Fibroblast of lung (primary cell): ENCODE data around the gene F2R. TPM values are rescaled to one million over a fixed set of nuclear protein-coding genes. Genes with fewer than 3 reads are reported as not detected.

Source experiments
- DNase-seq, 2 donors: peaks; one replicate each; pipeline versions ENCODE4 v3.0.0 to v3.0.0-alpha.2; 2010; ENCODE audit warnings: low read depth in 2 of 2
- H2AFZ ChIP-seq: 2 replicates; pipeline ENCODE4 v1.5.1; 2012; ENCODE audit warnings: low read length, control low read depth, inconsistent platforms
- H3K27ac ChIP-seq: 2 replicates; pipeline ENCODE4 v1.5.1; 2011; ENCODE audit warnings: low read length, control low read depth; ENCODE audit not compliant: insufficient read depth
- H3K27me3 ChIP-seq: 2 replicates; pipeline ENCODE4 v1.5.1; 2011; ENCODE audit warnings: mild to moderate bottlenecking, low read length; ENCODE audit not compliant: control insufficient read depth, insufficient read depth
- H3K36me3 ChIP-seq: 2 replicates; pipeline ENCODE4 v1.5.1; 2011; ENCODE audit warnings: low read length; ENCODE audit not compliant: control insufficient read depth, insufficient read depth
- H3K4me1 ChIP-seq: 2 replicates; pipeline ENCODE4 v1.5.1; 2011; ENCODE audit warnings: low read length; ENCODE audit not compliant: control insufficient read depth, insufficient read depth; ENCODE audit errors: extremely low read depth
- H3K4me2 ChIP-seq: 2 replicates; pipeline ENCODE4 v1.5.1; 2011; ENCODE audit warnings: low read length, control low read depth; ENCODE audit not compliant: insufficient read depth; ENCODE audit errors: extremely low read depth
- H3K4me3 ChIP-seq, 4 experiments: fragments of 200-600 bp in 1 of 4; sonication (generic) in 1 of 4; replicated peaks in 1 of 4; 2 replicates each; pipeline ENCODE4 v1.5.1; 2011 to 2016; ENCODE audit warnings: low read length in 4 of 4, low read depth in 3 of 4, mild to moderate bottlenecking in 3 of 4, control low read depth in 2 of 4, inconsistent platforms in 1 of 4, mixed read lengths in 1 of 4; ENCODE audit not compliant: insufficient read depth in 1 of 4; ENCODE audit errors: control extremely low read depth in 1 of 4
- H3K79me2 ChIP-seq: 2 replicates; pipeline ENCODE4 v1.5.1; 2012; ENCODE audit warnings: mild to moderate bottlenecking, low read length, inconsistent platforms; ENCODE audit not compliant: control insufficient read depth, insufficient read depth
- H3K9ac ChIP-seq: 2 replicates; pipeline ENCODE4 v1.5.1; 2011; ENCODE audit warnings: mild to moderate bottlenecking, low read length, control low read depth; ENCODE audit not compliant: insufficient read depth
- H3K9me3 ChIP-seq: 2 replicates; pipeline ENCODE4 v1.5.1; 2012; ENCODE audit warnings: low read depth, low read length; ENCODE audit not compliant: control insufficient read depth, insufficient read depth
- H4K20me1 ChIP-seq: 2 replicates; pipeline ENCODE4 v1.5.1; 2011; ENCODE audit warnings: low read length; ENCODE audit not compliant: control insufficient read depth, insufficient read depth; ENCODE audit errors: extremely low read depth
- CTCF ChIP-seq, 2 donors: IDR thresholded peaks in 1 of 2; conservative IDR thresholded peaks in 1 of 2; 1 replicate in 1 of 2; 2 replicates in 1 of 2; pipeline ENCODE4 v1.5.1; 2011 to 2012; ENCODE audit warnings: low read length in 2 of 2, control low read depth in 1 of 2, inconsistent platforms in 1 of 2, low read depth in 1 of 2, mild to moderate bottlenecking in 1 of 2
- EZH2 ChIP-seq: IDR thresholded peaks from 2 replicates; pipeline ENCODE4 v1.5.1; 2012; ENCODE audit warnings: low read length, control low read depth, mild to moderate bottlenecking; ENCODE audit errors: missing control alignments
- polyA plus RNA-seq, 2 donors: library from polyadenylated mRNA; depleted of rRNA in 1 of 2; stranded (reverse) in 1 of 2; unstranded in 1 of 2; fragments of >200 nt; gene quantifications; 2 replicates each; pipeline ENCODE4 v1.2.1, GENCODE V29; 2011 to 2012; ENCODE audit warnings: missing spikeins in 1 of 2
- total RNA-seq: library from RNA; depleted of rRNA; stranded (reverse); fragments of >200 nt; gene quantifications from 2 replicates; pipeline ENCODE4 v1.2.1, GENCODE V29; 2014

The F2R gene
- total and polyA plus RNA-seq, 2 donors (not counting 1 experiment from before 2014, with no cell fraction given): 265 to 797 TPM

GRCh38 chr5:76684756-76685519, 31.0 kb upstream of the F2R start:
- Histone ChIP-seq H3K79me2 (no peaks in the 10 kb centered on the region), H3K9me3 (no peaks in the 10 kb centered on the region), H2AFZ (no peak overlapping the region), H3K4me1 (peaks cover 6% of the 10 kb centered on the region), H3K4me2 (no peak overlapping the region), H3K9ac (no peak overlapping the region), H3K27ac (no peak overlapping the region), H4K20me1 (no peaks in the 10 kb centered on the region), H3K27me3 (no peaks in the 10 kb centered on the region), H3K4me3 (no peak overlapping the region), H3K36me3 (no peaks in the 10 kb centered on the region)
- DNase-seq: no peak
- no peak for TF ChIP-seq CTCF (conservative IDR thresholded peaks at IDR 0.05 in 1 of 2, IDR thresholded peaks at IDR 0.05 in 1 of 2; ENCODE audit: low read depth in 1 of 2, low read length in 2 of 2)
- TF ChIP-seq EZH2: no peak

- H3K9ac ChIP-seq: no peak overlapping the region
- H3K79me2 ChIP-seq: no peaks in the 10 kb centered on the region
- DNase-seq: no peak
- H3K27me3 ChIP-seq: no peaks in the 10 kb centered on the region
- no peak overlapping the region for H3K27ac ChIP-seq
- no peaks in the 10 kb centered on the region for H3K36me3 ChIP-seq
- no peaks in the 10 kb centered on the region for H4K20me1 ChIP-seq
- no peak for TF ChIP-seq EZH2
- TF ChIP-seq CTCF (conservative IDR thresholded peaks at IDR 0.05 in 1 of 2, IDR thresholded peaks at IDR 0.05 in 1 of 2; ENCODE audit: low read depth in 1 of 2, low read length in 2 of 2): no peak
- no peak overlapping the region for H3K4me2 ChIP-seq
- H2AFZ ChIP-seq: no peak overlapping the region
- no peaks in the 10 kb centered on the region for H3K9me3 ChIP-seq
- no peak overlapping the region for H3K4me3 ChIP-seq
- H3K4me1 ChIP-seq: peaks cover 7% of the 10 kb centered on the region
Measured at GRCh38 chr5:76685704-76686103, 30.2 kb upstream of the F2R start.

GRCh38 chr5:76688212-76688611, 27.7 kb upstream of the F2R start:
- H3K9ac ChIP-seq: no peak overlapping the region
- H3K4me1 ChIP-seq: peaks cover 16% of the 10 kb centered on the region
- H3K9me3 ChIP-seq: no peaks in the 10 kb centered on the region
- no peak overlapping the region for H3K4me2 ChIP-seq
- peak overlapping the region; percentile 72 for H3K27ac ChIP-seq
- no peaks in the 10 kb centered on the region for H3K27me3 ChIP-seq
- DNase-seq: no peak
- H2AFZ ChIP-seq: no peak overlapping the region
- no peaks in the 10 kb centered on the region for H3K79me2 ChIP-seq
- TF ChIP-seq EZH2 (no peak), CTCF (conservative IDR thresholded peaks at IDR 0.05 in 1 of 2, IDR thresholded peaks at IDR 0.05 in 1 of 2; ENCODE audit: low read depth in 1 of 2, low read length in 2 of 2) (no peak)
- no peaks in the 10 kb centered on the region for H4K20me1 ChIP-seq
- no peak overlapping the region for H3K4me3 ChIP-seq
- H3K36me3 ChIP-seq: no peaks in the 10 kb centered on the region
